Stimulated activated naive CD8-positive, alpha-beta T cell treated with anti-CD3 and anti-CD28 coated beads, Interleukin-15, amount 100 ng/mL, for 72 hours (primary cell): ENCODE measurements around the gene TPK1.
A peak's percentile ranks its signal among the peaks of the same experiment; 100 is the strongest.

Source experiments
- ATAC-seq: fragments of 150-1000 bp; cut with Tn5 transposase; 2 replicates; pipeline ENCODE4 v1.10.0; 2021; ENCODE audit warnings: mild to moderate bottlenecking, moderate library complexity
- DNase-seq, 2 donors: peaks; one replicate each; pipeline ENCODE4 v3.0.0; 2021 to 2022
- H3K27ac Mint-ChIP-seq, 2 donors: one replicate each; pipeline ENCODE4 v1.8.0; 2022; ENCODE audit warnings: mild to moderate bottlenecking in 2 of 2, mixed read lengths in 2 of 2, moderate library complexity in 2 of 2
- H3K27me3 Mint-ChIP-seq: one replicate; pipeline ENCODE4 v1.8.0; 2022; ENCODE audit warnings: mixed read lengths
- H3K4me1 Mint-ChIP-seq: one replicate; pipeline ENCODE4 v1.8.0; 2022; ENCODE audit warnings: mild to moderate bottlenecking, mixed read lengths
- H3K4me3 Mint-ChIP-seq, 2 donors: one replicate each; pipeline ENCODE4 v1.8.0; 2022; ENCODE audit warnings: mild to moderate bottlenecking in 2 of 2, mixed read lengths in 2 of 2, moderate library complexity in 1 of 2
- H3K9me3 Mint-ChIP-seq, 2 donors: one replicate each; pipeline ENCODE4 v1.8.0; 2022; ENCODE audit warnings: mixed read lengths in 2 of 2

TPK1 gene

DNA sequence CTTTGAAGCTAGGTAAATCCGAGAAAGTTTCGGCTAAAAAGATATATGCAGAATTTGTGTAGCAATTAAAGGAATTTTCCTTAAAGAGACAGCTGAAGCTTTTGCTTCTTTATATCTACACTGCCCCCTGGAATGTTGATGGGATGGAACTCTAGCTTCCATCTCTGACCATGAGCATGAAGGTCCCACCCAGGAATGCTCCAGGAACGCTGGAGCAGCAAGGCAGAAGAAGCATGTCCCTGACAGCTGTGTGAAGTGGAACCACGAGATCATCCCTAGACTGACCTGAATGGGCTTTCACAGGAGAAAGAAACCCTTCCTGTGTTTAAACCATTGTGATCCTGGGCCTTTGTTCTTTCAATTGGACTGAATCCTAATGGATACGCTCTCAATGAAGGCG, 332.6 kb downstream of the TPK1 start:
- no peaks in the 10 kb centered on the region for H3K27me3 Mint-ChIP-seq
- H3K4me1 Mint-ChIP-seq: no peaks in the 10 kb centered on the region
- H3K27ac Mint-ChIP-seq: no peak overlapping the region
- H3K4me3 Mint-ChIP-seq: no peak overlapping the region
- no peaks in the 10 kb centered on the region for H3K9me3 Mint-ChIP-seq
- DNase-seq (no peak), ATAC-seq (no peak)

DNA sequence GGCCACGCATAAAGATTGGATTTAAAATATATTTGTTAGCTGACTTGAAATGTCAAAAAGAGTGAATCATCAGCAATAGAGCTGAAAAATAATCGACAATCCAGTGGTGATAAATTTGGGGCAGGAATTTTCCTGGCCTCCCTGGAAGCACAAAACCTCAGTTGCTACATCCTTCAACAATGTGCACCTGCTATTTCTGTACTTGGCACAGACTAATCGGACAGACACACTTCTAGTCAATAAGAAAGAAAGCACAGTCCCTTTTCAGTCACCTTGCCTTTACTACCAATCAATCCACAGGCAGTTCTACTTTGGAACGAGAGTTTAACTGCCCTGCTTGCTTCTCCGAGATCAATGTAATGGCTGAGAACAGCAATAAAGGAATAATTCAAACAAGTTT, 335.6 kb downstream of the TPK1 start:
- H3K27ac Mint-ChIP-seq: no peak overlapping the region
- no peaks in the 10 kb centered on the region for H3K4me1 Mint-ChIP-seq
- no peak for DNase-seq
- no peaks in the 10 kb centered on the region for H3K27me3 Mint-ChIP-seq
- H3K4me3 Mint-ChIP-seq: no peak overlapping the region
- H3K9me3 Mint-ChIP-seq: no peaks in the 10 kb centered on the region
- no peak for ATAC-seq

DNA sequence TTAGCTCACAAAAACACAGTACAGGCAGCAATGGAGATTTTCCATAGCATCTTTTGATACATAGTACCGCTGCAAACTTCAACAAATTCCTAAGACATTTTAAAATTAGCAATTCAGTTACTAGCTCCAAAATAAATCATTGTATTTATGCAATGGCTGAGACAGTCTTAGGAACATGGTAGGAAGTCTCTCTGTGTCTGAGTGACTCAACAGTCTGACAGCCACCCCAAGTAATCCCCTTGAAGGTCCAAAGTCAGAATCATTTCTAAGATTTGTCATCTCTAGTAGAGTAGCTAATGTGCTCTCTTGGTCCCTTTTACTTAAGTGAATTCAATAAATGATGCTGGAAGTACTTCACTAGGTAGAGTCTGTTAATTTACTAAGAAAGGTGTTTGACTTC, 338.6 kb downstream of the TPK1 start:
- no peaks in the 10 kb centered on the region for H3K27me3 Mint-ChIP-seq
- no peaks in the 10 kb centered on the region for H3K4me1 Mint-ChIP-seq
- H3K4me3 Mint-ChIP-seq: no peak overlapping the region
- ATAC-seq: no peak
- no peak overlapping the region for H3K27ac Mint-ChIP-seq
- H3K9me3 Mint-ChIP-seq: no peaks in the 10 kb centered on the region
- no peak for DNase-seq

- Mint-ChIP-seq H3K9me3 (no peaks in the 10 kb centered on the region), H3K27me3 (no peaks in the 10 kb centered on the region), H3K27ac (no peak overlapping the region), H3K4me1 (no peaks in the 10 kb centered on the region), H3K4me3 (no peak overlapping the region)
- DNase-seq (no peak), ATAC-seq (no peak)
Observed at GRCh38 chr7:144494355-144494754, 341.5 kb downstream of the TPK1 start.

DNA sequence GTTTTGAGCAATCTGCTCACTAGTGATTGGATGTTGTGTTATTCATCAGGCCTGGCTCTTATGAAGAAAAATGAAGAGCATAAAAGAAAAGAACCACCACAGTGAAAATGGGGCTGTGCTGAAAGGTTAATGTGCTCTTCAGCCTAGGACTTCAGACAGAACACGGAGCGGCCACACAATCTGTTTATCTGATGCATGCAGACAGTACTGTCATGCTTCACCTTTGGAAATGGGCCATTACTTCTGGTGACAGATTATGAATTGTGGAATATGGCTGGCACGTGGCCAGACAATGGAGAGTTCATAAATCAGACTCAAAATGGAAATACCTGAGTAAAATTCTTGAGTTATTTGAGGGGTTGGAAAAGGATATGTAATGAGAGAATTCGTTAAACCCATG, 346.3 kb downstream of the TPK1 start:
- DNase-seq (no peak), ATAC-seq (no peak)
- Mint-ChIP-seq H3K4me1 (no peaks in the 10 kb centered on the region), H3K27ac (no peak overlapping the region), H3K4me3 (no peak overlapping the region), H3K9me3 (no peaks in the 10 kb centered on the region), H3K27me3 (no peaks in the 10 kb centered on the region)

DNA sequence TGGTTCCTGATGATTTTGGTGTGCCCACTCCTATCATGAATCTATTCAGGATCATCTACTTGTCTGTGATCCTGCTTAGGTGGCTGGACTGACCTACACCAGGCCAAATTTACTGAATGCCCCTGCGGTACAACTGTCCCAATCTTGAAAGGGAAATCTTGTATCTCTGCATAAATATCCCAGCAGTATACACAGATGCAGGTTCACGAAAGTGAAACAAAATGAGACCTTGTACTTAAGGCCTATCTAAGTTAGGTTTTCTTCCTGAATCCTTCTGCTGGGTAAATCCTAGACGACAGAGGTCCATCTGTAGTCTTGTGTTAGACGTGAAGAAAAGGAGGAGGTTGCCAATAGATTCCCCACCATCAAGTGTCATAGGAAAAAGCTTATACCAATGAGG, 346.9 kb downstream of the TPK1 start:
- ATAC-seq (no peak), DNase-seq (no peak)
- no peaks in the 10 kb centered on the region for H3K4me1 Mint-ChIP-seq
- H3K27ac Mint-ChIP-seq: no peak overlapping the region
- no peak overlapping the region for H3K4me3 Mint-ChIP-seq
- peaks cover 0 to 3% of the 10 kb centered on the region in 2 donors for H3K9me3 Mint-ChIP-seq
- no peaks in the 10 kb centered on the region for H3K27me3 Mint-ChIP-seq

DNA sequence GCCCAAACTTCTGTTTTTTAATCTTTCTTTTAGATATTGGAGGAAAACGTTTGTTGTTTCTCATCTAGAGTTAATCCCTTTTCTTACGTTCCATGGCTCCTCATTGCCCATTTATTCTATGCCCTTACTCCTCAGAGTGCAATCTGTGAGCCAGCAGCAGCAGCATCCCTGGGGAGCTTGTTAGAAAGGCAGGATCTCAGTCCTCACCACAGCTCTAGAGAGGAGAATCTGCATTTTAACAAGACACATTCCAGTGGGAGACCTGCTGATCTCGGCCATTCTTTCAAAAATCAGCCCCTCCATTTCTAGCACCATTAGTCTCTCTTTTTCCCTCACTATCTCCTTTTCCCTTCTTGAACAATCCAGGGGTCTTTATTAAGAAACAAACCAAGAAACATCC, 348.0 kb downstream of the TPK1 start:
- no peak for DNase-seq
- no peak for ATAC-seq
- no peak overlapping the region for H3K27ac Mint-ChIP-seq
- H3K9me3 Mint-ChIP-seq: peaks cover 0 to 6% of the 10 kb centered on the region in 2 donors
- H3K4me1 Mint-ChIP-seq: no peaks in the 10 kb centered on the region
- H3K27me3 Mint-ChIP-seq: no peaks in the 10 kb centered on the region
- H3K4me3 Mint-ChIP-seq: no peak overlapping the region

- Mint-ChIP-seq H3K27me3 (no peaks in the 10 kb centered on the region), H3K4me3 (no peak overlapping the region), H3K9me3 (peaks cover 0 to 6% of the 10 kb centered on the region in 2 donors), H3K4me1 (no peaks in the 10 kb centered on the region), H3K27ac (no peak overlapping the region)
- DNase-seq (no peak), ATAC-seq (no peak)
Observed at GRCh38 chr7:144484445-144484844, 351.4 kb downstream of the TPK1 start.

GRCh38 chr7:144483189-144483588, 352.7 kb downstream of the TPK1 start:
- Mint-ChIP-seq H3K4me1 (no peaks in the 10 kb centered on the region), H3K4me3 (no peak overlapping the region)
- no peak for DNase-seq

DNA sequence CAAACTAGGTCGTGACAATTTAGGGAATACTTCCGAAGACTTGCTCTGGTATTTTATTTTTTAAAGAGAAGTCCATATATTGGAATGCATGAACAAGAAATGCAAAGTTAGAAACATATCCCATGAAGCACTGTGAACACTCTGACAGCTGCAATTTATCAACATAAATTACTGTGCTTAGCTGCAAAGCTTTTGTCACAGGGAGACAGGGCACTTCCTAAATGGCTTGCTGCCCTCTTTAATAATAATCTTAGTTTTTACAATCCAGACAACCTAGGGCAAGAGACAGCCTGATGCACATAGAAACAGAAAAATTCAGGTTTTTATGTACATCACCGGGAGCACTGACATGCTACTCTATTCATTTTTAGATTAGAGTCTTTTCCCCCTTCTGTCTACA, 354.0 kb downstream of the TPK1 start:
- DNase-seq (no peak), ATAC-seq (no peak)
- no peak overlapping the region for H3K27ac Mint-ChIP-seq
- H3K9me3 Mint-ChIP-seq: peaks cover 0 to 6% of the 10 kb centered on the region in 2 donors
- no peaks in the 10 kb centered on the region for H3K27me3 Mint-ChIP-seq
- no peak overlapping the region for H3K4me3 Mint-ChIP-seq
- H3K4me1 Mint-ChIP-seq: no peaks in the 10 kb centered on the region

More at GRCh38 chr7:144483189-144483588, 352.7 kb downstream of the TPK1 start:
- Mint-ChIP-seq H3K27me3 (no peaks in the 10 kb centered on the region), H3K9me3 (peaks cover 0 to 6% of the 10 kb centered on the region in 2 donors), H3K27ac (no peak overlapping the region)
- no peak for ATAC-seq

GRCh38 chr7:144477348-144477747, 358.5 kb downstream of the TPK1 start:
- Mint-ChIP-seq H3K4me3 (no peak overlapping the region), H3K4me1 (no peaks in the 10 kb centered on the region), H3K27me3 (no peaks in the 10 kb centered on the region), H3K9me3 (peaks cover 0 to 11% of the 10 kb centered on the region in 2 donors), H3K27ac (peak overlapping the region in 1 of 2 donors; percentile 65)
- no peak for DNase-seq
- no peak for ATAC-seq

GRCh38 chr7:144474800-144475615, 360.8 kb downstream of the TPK1 start:
- H3K27me3 Mint-ChIP-seq: no peaks in the 10 kb centered on the region
- ATAC-seq (no peak), DNase-seq (no peak)
- H3K27ac Mint-ChIP-seq: no peak overlapping the region
- H3K4me3 Mint-ChIP-seq: no peak overlapping the region
- no peaks in the 10 kb centered on the region for H3K4me1 Mint-ChIP-seq
- peaks cover 0 to 11% of the 10 kb centered on the region in 2 donors for H3K9me3 Mint-ChIP-seq

DNA sequence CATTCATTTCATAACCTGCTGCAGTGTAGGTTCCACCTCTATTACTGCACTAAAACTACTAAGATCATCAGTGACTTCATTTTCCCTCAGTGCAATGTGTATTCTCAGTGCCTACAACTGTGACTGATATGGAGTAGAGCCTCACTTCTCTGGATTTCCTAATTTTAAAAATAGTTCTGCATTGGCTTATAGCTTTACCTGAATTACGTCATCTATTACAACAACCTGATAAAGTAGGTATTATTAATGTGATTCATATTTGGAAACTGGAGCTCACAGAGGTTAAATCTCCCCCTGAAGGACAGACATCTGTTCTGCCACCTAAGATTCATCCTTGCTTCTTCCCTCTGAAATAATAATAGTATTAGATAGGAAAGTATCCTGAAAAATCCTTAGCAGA, 361.5 kb downstream of the TPK1 start:
- Mint-ChIP-seq H3K27ac (no peak overlapping the region), H3K4me3 (no peak overlapping the region), H3K27me3 (no peaks in the 10 kb centered on the region), H3K9me3 (peaks cover 0 to 11% of the 10 kb centered on the region in 2 donors), H3K4me1 (no peaks in the 10 kb centered on the region)
- ATAC-seq (no peak), DNase-seq (no peak)

GRCh38 chr7:144473908-144474307, 361.9 kb downstream of the TPK1 start:
- Mint-ChIP-seq H3K4me3 (no peak overlapping the region), H3K9me3 (peaks cover 1 to 15% of the 10 kb centered on the region in 2 donors), H3K4me1 (no peaks in the 10 kb centered on the region), H3K27me3 (no peaks in the 10 kb centered on the region), H3K27ac (no peak overlapping the region)
- DNase-seq: no peak
- no peak for ATAC-seq

GRCh38 chr7:144470078-144470477, 365.8 kb downstream of the TPK1 start:
- DNase-seq (no peak), ATAC-seq (no peak)
- no peaks in the 10 kb centered on the region for H3K27me3 Mint-ChIP-seq
- H3K4me1 Mint-ChIP-seq: no peaks in the 10 kb centered on the region
- no peak overlapping the region for H3K27ac Mint-ChIP-seq
- no peak overlapping the region for H3K4me3 Mint-ChIP-seq
- peaks cover 11 to 34% of the 10 kb centered on the region in 2 donors for H3K9me3 Mint-ChIP-seq

- no peak overlapping the region for H3K27ac Mint-ChIP-seq
- no peaks in the 10 kb centered on the region for H3K27me3 Mint-ChIP-seq
- DNase-seq: no peak
- no peak for ATAC-seq
- no peak overlapping the region for H3K4me3 Mint-ChIP-seq
- peaks cover 15 to 36% of the 10 kb centered on the region in 2 donors for H3K9me3 Mint-ChIP-seq
- H3K4me1 Mint-ChIP-seq: no peaks in the 10 kb centered on the region
Observed at GRCh38 chr7:144468990-144469732, 366.7 kb downstream of the TPK1 start.
